ENCODE data around the gene CCDC13. TPM values are rescaled to one million over a fixed set of nuclear protein-coding genes. Genes with fewer than 3 reads are reported as not detected.

The CCDC13 gene
- total RNA-seq, 4 donors from 2014 or later: 2.9 to 6.6 (median 3.3) TPM; not detected in 1

DNA sequence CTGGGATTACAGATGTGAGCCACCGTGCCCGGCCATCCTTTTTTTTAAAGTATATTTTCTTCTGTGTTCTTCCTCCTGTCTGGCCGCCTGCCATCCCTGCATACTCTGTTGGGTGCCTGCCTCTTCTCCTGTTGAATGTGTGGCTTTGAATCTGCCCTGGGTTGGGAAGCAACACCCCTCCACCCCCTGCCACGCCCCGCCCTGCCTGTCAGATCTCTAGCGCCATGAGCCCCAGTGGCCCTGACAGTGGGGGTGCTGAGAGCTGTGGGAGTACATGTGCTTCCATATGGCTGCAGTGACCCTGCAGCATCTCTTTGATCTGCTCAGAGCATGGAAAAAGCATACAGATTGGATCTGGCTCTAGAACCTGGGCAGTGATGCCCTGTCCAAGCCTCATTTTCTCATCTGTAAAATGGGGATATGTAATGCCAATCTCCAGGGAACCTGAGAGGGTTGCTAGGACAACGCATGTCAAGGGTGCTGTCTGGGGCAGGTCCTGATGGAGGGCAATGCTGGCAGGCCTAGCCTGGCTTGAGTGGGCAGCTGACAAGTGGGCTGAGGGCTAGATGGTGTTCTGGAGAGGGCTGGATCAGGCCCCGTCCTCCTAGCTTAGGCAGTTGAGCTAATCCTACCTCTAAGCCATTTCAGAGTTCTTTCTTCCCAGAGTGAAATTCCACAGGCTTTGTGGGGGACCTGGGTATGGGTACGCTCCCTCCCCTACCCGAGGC, 23.9 kb downstream of the CCDC13 start:
- TF ChIP-seq, protein P1, sequence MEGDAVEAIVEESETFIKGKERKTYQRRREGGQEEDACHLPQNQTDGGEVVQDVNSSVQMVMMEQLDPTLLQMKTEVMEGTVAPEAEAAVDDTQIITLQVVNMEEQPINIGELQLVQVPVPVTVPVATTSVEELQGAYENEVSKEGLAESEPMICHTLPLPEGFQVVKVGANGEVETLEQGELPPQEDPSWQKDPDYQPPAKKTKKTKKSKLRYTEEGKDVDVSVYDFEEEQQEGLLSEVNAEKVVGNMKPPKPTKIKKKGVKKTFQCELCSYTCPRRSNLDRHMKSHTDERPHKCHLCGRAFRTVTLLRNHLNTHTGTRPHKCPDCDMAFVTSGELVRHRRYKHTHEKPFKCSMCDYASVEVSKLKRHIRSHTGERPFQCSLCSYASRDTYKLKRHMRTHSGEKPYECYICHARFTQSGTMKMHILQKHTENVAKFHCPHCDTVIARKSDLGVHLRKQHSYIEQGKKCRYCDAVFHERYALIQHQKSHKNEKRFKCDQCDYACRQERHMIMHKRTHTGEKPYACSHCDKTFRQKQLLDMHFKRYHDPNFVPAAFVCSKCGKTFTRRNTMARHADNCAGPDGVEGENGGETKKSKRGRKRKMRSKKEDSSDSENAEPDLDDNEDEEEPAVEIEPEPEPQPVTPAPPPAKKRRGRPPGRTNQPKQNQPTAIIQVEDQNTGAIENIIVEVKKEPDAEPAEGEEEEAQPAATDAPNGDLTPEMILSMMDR (IDR thresholded peaks at IDR 0.05; ENCODE audit: low read depth): no peak

DNA sequence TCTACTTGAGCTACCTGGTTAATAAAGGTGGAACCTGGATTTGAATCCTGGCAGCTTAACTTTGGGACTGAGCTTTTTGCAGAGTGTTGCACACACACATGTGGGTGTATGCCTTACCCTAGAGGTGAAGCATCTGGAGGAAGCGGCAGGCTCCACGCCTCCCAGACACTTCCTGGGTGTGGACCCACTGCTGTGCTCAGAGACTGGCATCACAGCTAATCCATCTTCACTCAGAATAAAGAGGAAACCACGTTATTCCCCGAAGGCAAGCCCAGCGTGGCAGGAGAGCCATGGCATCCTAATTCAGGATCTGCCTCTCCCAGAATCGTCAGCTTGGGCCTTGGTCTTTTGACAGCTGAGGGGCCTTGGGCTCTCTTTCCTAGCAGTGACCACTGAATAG, 25.5 kb downstream of the CCDC13 start:
- TF ChIP-seq, protein P1 (IDR thresholded peaks at IDR 0.05; ENCODE audit: low read depth): no peak

DNA sequence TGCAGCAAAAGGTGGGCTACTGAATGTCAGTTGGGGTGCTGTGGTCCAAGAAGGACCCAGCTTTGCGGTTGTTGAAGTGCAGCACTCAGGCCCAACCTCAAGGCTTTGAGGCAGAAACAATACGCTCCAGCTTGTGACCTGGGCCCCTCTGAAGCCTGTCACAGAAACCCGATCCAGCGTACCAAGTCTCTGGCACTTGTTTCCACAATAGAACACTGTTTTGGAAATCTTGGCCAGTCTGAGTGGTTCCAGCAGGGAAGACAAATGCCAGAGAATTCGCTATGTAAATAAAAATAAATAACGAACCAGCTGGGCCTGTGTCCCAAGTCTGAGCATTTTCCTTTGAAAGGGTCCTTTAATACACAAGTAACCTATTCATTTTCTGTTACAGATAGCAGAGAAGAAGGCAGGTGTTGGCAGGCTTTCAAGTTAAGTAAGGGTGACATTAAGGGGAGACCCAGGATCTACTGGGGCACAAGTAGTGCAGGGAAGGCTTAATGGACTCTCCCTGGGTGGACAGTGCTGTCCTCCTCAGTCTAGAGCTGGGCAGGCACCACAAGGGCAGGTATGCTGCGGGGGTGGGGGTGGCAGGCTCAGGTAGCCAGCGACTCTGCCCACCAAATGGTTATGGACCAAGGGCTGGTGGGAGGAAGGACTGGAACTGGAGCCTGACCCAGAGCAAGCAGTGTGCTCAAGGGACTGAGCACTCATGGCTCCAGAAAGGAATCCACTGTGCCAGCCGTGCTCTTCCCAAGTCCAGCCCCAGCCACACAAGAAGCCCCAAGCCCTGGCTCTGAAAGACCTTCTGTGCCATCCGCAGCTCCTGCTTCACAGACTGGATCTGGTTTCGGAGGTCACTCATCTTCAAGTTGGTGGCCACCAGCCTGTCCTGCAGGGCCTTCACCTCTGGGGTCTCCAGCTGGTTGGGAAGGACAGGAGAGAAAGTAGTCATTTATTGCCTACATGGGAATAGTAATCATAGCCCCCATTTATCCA, 26.3 kb downstream of the CCDC13 start:
- TF ChIP-seq, protein P1 (IDR thresholded peaks at IDR 0.05; ENCODE audit: low read depth): no peak

DNA sequence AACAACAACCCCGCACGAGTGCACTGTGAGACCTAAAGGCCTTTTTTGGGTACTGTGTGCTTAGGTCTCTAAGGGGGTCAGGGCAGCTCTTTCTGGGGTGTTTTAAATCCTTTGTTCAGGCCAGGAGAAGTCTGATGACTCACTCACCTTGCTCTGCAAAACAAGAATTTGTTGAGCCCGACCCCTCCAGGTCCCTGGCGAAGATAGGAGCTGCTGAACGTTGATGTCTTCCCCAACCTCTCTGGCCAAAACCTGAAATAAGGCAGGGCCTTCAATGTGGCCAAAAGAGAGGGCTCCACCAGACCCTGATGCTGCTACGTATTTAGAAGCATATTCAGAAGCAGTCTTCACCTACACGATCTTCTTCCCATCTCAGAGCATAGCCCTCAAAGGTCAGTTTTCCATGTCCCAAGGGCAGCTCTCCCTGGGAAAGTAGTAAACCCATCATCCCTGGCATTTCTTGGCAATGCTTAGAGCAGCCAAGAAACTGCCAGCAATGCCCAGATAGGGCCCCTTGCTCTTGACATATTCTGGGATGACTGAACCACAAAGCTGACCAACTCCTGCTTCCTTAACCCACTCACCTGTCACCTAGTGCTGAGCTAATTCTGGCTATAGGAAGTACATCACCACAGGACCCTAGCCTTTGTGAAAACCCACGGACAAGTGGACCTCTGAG, 27.1 kb downstream of the CCDC13 start:
- TF ChIP-seq, protein P1 (IDR thresholded peaks at IDR 0.05; ENCODE audit: low read depth): no peak

DNA sequence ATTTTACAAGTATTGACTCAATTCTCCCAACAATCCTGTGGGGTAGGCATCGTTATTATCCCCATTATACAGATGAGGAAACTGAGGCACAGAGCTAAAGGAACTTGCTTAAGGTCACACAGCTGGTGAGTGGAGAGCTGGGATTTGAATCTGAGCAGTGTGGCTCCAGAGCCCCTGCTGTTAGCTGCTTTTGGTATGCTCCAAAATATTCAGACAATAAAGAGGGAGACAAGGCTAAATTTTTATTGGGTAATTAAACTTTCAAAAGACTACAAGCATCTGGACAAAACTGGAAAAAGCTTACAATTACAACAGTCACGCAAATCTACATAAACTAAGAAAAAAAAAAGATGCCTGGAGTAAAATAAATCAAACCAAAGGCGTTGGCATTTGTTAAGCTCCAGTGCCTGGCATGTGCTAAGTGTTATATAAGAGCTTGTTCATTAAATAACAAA, 27.7 kb downstream of the CCDC13 start:
- TF ChIP-seq, protein P1 (IDR thresholded peaks at IDR 0.05; ENCODE audit: low read depth): no peak

DNA sequence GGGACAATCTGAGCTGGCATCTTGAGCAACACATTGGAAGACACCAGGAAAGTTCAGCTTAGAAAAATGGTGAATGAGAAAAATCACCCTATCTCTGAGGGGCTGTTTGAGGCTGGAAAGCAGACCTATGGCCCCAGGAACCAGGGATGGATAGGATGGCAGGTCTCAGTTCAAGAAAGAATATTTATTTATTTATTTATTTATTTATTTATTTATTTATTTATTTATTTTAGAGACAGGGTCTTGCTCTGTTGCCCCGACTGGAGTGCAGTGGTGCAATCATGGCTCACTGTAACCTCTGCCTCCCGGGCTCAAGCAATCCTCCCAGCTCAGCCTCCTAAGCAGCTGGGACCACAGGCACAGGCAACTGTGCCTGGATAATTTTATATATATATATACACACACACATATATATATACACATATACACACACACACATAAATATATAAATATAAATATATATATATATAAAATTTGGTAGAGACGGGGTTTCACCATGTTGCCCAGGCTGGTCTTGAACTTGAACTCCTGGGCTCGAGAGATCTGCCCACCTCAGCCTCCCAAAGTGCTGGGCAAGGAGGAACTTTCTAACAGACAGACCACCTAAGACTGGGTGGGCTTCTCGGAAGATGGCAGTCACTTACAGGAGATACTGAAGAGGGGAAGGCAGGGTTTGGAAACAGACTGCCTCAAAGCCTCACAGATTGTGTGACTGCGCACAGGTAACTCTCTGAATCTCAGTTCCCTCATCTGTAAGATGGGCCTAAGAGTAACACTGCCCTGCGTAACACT, 29.7 kb downstream of the CCDC13 start:
- TF ChIP-seq, protein P1 (IDR thresholded peaks at IDR 0.05; ENCODE audit: low read depth): no peak
